Gastroesophageal sphincter (tissue), 4 donors: ENCODE data around the gene WDR75. TPM values are rescaled to one million over a fixed set of nuclear protein-coding genes. Genes with fewer than 3 reads are reported as not detected.

Source experiments
- ATAC-seq: fragments of 150-250 bp; one replicate; pipeline ENCODE4 v1.9.1; 2016; ENCODE audit warnings: mild to moderate bottlenecking, moderate library complexity
- H3K27ac ChIP-seq, 4 donors: fragments of 200-600 bp; sonication (generic) in 3 of 4; 1 replicate in 3 of 4; 2 replicates in 1 of 4; pipeline ENCODE4 v1.5.1; 2016 to 2019
- H3K27me3 ChIP-seq: fragments of 200-600 bp; sonication (generic); one replicate; pipeline ENCODE4 v1.5.1; 2019
- H3K36me3 ChIP-seq, 2 donors: fragments of 200-600 bp; sonication (generic); one replicate each; pipeline ENCODE4 v1.5.1; 2019; ENCODE audit warnings: control low read depth in 1 of 2
- H3K4me1 ChIP-seq, 3 donors: fragments of 200-600 bp; sonication (generic); 1 replicate in 2 of 3; 2 replicates in 1 of 3; pipeline ENCODE4 v1.5.1; 2016 to 2019; ENCODE audit warnings: control low read depth in 2 of 3
- H3K4me3 ChIP-seq, 2 donors: fragments of 200-600 bp; sonication (generic); one replicate each; pipeline ENCODE4 v1.5.1; 2019; ENCODE audit warnings: mild to moderate bottlenecking in 1 of 2, moderate library complexity in 1 of 2
- H3K9me3 ChIP-seq, 3 donors: fragments of 200-600 bp; sonication (generic); one replicate each; pipeline ENCODE4 v1.5.1; 2017 to 2019; ENCODE audit warnings: control low read depth in 2 of 3
- EP300 ChIP-seq: sonication (generic); formaldehyde crosslinking; IDR thresholded peaks from one replicate; pipeline ENCODE4 v1.6.1; 2017; ENCODE audit warnings: antibody characterized with exemption, mild to moderate bottlenecking
- POLR2A ChIP-seq, 2 donors: fragments of 450-650 bp; IDR thresholded peaks; one replicate each; pipeline ENCODE4 v1.6.1; 2017; ENCODE audit warnings: antibody characterized with exemption in 2 of 2, mild to moderate bottlenecking in 2 of 2, moderate library complexity in 1 of 2
- POLR2AphosphoS5 ChIP-seq: sonication (generic); formaldehyde crosslinking; IDR thresholded peaks from one replicate; pipeline ENCODE4 v1.6.1; 2017; ENCODE audit warnings: antibody characterized with exemption
- WGBS, 2 donors: methylation state at CpG; one replicate each; pipeline ENCODE4 v1.1.5; 2018; ENCODE audit warnings: low coverage in 1 of 2; 5-methylcytosine and 5-hydroxymethylcytosine counted together
- total RNA-seq, 4 donors: library from RNA; depleted of rRNA; stranded (reverse); fragments of >200 nt; gene quantifications; one replicate each; pipeline ENCODE4 v1.1.0, GENCODE V29; 2016
- TF ChIP-seq, protein P1 (sequence below), 4 experiments: fragments of 200-600 bp in 2 of 4; fragments of 450-650 bp in 2 of 4; sonication (generic) in 1 of 4; IDR thresholded peaks; one replicate each; pipeline ENCODE4 v1.5.1; 2017 to 2019; ENCODE audit warnings: antibody characterized with exemption in 4 of 4, mild to moderate bottlenecking in 2 of 4, moderate library complexity in 2 of 4

Gene WDR75
- total RNA-seq, 4 donors from 2014 or later: 19.7 to 42.6 (median 28.3) TPM

DNA sequence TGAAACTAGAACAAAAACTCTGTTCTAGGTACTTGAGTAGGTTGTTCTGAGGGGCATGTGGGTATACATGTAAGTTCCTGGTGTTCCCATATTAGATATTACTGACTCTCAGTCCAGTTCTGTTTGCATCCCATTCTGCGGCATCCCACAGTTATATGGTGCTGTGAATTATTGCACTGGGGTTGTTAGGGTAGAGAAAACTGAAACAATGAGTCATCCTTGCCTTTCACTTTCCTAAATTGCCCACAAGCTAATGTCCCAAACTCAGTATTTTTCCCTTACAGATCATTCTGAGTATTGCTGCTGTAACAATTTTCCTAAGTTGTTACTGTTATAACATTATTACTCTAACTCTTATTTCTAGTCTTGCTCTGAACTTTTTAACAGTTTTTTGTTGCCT, 3.0 kb downstream of the WDR75 start:
- Histone ChIP-seq H3K36me3 (peaks cover 0 to 22% of the 10 kb centered on the region in 2 donors), H3K4me1 (peaks cover 6 to 37% (median 18%) of the 10 kb centered on the region in 3 donors), H3K27ac (no peak overlapping the region), H3K4me3 (no peak overlapping the region), H3K9me3 (no peaks in the 10 kb centered on the region), H3K27me3 (no peaks in the 10 kb centered on the region)
- 89% methylated on average over 1 of the region's 1 CpG; no CpG with 5 or more reads in 1 of the 2 donors for WGBS, 2 donors
- no peak for TF ChIP-seq POLR2A (IDR thresholded peaks at IDR 0.05)
- no peak for TF ChIP-seq POLR2AphosphoS5
- TF ChIP-seq EP300: no peak
- TF ChIP-seq, protein P1, sequence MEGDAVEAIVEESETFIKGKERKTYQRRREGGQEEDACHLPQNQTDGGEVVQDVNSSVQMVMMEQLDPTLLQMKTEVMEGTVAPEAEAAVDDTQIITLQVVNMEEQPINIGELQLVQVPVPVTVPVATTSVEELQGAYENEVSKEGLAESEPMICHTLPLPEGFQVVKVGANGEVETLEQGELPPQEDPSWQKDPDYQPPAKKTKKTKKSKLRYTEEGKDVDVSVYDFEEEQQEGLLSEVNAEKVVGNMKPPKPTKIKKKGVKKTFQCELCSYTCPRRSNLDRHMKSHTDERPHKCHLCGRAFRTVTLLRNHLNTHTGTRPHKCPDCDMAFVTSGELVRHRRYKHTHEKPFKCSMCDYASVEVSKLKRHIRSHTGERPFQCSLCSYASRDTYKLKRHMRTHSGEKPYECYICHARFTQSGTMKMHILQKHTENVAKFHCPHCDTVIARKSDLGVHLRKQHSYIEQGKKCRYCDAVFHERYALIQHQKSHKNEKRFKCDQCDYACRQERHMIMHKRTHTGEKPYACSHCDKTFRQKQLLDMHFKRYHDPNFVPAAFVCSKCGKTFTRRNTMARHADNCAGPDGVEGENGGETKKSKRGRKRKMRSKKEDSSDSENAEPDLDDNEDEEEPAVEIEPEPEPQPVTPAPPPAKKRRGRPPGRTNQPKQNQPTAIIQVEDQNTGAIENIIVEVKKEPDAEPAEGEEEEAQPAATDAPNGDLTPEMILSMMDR (IDR thresholded peaks at IDR 0.05): no peak
- no peak for ATAC-seq

- no peak for TF ChIP-seq POLR2A (IDR thresholded peaks at IDR 0.05)
- TF ChIP-seq POLR2AphosphoS5: no peak
- TF ChIP-seq, protein P1 (IDR thresholded peaks at IDR 0.05): no peak
- Histone ChIP-seq H3K27ac (no peak overlapping the region), H3K4me3 (no peak overlapping the region), H3K9me3 (no peaks in the 10 kb centered on the region), H3K4me1 (peaks cover 0 to 29% (median 13%) of the 10 kb centered on the region in 3 donors), H3K27me3 (no peaks in the 10 kb centered on the region), H3K36me3 (peaks cover 4 to 47% of the 10 kb centered on the region in 2 donors)
- WGBS, 2 donors: 84 to 86% methylated on average over 2 of the region's 2 CpGs
- no peak for ATAC-seq
Observed at GRCh38 chr2:189446780-189447179, 5.5 kb downstream of the WDR75 start.

GRCh38 chr2:189454009-189454408, 12.7 kb downstream of the WDR75 start:
- ATAC-seq: no peak
- H3K36me3 ChIP-seq: peaks cover 6 to 99% of the 10 kb centered on the region in 2 donors
- H3K27me3 ChIP-seq: no peaks in the 10 kb centered on the region
- H3K4me1 ChIP-seq: peaks cover 0 to 15% (median 2%) of the 10 kb centered on the region in 3 donors
- 13 to 37% methylated on average over 2 of the region's 2 CpGs for WGBS, 2 donors
- H3K27ac ChIP-seq: peak overlapping the region; percentile 2 to 9 (median 2)
- no peak for TF ChIP-seq POLR2AphosphoS5
- TF ChIP-seq EP300: no peak
- TF ChIP-seq, protein P1 (IDR thresholded peaks at IDR 0.05): no peak
- no peak for TF ChIP-seq POLR2A (IDR thresholded peaks at IDR 0.05)
- H3K4me3 ChIP-seq: no peak overlapping the region
- H3K9me3 ChIP-seq: no peaks in the 10 kb centered on the region

DNA sequence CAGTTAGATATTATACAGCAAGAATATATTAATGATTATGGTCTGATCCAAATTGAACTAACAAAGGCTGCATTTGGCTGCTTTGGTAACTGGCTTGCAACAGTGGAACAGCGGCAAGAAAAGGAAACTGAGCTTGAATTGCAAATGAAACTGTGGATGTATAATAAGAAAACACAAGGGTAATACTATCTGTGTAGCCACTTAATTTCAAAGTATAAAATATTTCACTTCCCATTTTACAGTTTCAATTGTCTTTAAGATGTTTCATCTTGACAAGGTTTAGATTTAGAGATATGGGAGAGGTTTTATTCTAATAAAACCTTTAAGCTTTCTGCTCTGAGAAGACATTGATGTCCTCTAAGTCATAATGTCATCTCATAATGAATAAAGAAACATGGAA, 23.8 kb downstream of the WDR75 start:
- TF ChIP-seq EP300: no peak
- TF ChIP-seq POLR2AphosphoS5: no peak
- TF ChIP-seq, protein P1 (IDR thresholded peaks at IDR 0.05): no peak
- no peak for TF ChIP-seq POLR2A (IDR thresholded peaks at IDR 0.05)
- peaks cover 0 to 7% (median 0%) of the 10 kb centered on the region in 3 donors for H3K4me1 ChIP-seq
- no peak overlapping the region for H3K27ac ChIP-seq
- H3K4me3 ChIP-seq: no peak overlapping the region
- H3K36me3 ChIP-seq: peaks cover 15 to 93% of the 10 kb centered on the region in 2 donors
- H3K9me3 ChIP-seq: no peaks in the 10 kb centered on the region
- WGBS, 2 donors: 75 to 89% methylated on average over 1 of the region's 1 CpG
- no peak for ATAC-seq
- no peaks in the 10 kb centered on the region for H3K27me3 ChIP-seq

GRCh38 chr2:189465478-189465877, 24.2 kb downstream of the WDR75 start:
- H3K27ac ChIP-seq: no peak overlapping the region
- H3K4me1 ChIP-seq: peaks cover 0 to 7% (median 0%) of the 10 kb centered on the region in 3 donors
- no peak overlapping the region for H3K4me3 ChIP-seq
- WGBS, 2 donors: 71 to 89% methylated on average over 3 of the region's 3 CpGs
- H3K27me3 ChIP-seq: no peaks in the 10 kb centered on the region
- peaks cover 15 to 93% of the 10 kb centered on the region in 2 donors for H3K36me3 ChIP-seq
- ATAC-seq: no peak
- no peaks in the 10 kb centered on the region for H3K9me3 ChIP-seq
- TF ChIP-seq POLR2AphosphoS5 (no peak), EP300 (no peak), POLR2A (IDR thresholded peaks at IDR 0.05) (no peak)
- TF ChIP-seq, protein P1 (IDR thresholded peaks at IDR 0.05): no peak
